ENCODE measurements around the gene AIP.

AIP gene

DNA sequence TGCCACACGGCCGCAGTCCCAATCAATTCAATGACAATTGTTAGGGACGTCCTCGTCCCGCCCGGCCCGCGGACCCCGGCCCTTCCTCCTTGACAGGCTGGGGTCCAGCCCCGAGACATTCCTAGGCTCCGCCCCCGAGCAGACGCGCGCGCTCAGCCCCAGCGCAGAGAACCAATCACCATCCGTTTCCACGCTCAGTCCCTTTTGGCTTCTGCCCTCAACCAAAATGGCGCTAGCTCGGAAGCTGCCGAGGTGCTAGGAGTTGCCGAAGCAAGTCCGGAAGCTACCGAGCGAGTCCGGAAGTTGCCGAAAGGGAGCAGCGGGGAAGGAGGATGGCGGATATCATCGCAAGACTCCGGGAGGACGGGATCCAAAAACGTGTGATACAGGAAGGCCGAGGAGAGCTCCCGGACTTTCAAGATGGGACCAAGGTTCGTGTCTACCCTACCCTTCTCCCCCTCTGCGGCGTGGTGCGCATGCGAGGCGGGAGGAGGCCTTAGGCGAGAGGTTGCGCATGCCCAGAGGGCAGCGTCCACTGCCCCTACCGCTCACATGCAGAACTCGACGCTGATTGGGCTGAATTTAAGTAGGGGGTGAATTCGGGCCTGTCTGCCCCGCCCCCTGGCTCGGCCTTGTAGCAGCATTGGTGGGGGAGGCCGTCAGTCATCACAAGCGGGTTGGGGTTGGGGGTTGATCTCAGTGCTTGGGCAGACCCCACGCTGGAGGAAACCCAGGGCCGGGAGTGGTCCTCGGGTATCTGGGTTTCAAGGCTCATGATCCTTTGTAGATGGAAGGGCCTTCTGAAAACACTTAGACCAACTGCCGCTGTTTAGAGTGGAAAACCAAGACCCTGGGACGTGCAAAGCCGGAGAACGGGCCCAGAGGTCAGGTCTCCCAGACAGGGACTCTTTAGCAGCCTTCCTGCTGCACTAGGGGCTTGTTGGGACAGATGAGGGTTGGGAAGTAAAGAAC, at the start of gene AIP:
AIP (plus strand) TSS at position 200 of the 972 bp plus-strand sequence; CDS start at position 333, 133 bp downstream.
- peak; percentile 94 for DNase-seq

DNA sequence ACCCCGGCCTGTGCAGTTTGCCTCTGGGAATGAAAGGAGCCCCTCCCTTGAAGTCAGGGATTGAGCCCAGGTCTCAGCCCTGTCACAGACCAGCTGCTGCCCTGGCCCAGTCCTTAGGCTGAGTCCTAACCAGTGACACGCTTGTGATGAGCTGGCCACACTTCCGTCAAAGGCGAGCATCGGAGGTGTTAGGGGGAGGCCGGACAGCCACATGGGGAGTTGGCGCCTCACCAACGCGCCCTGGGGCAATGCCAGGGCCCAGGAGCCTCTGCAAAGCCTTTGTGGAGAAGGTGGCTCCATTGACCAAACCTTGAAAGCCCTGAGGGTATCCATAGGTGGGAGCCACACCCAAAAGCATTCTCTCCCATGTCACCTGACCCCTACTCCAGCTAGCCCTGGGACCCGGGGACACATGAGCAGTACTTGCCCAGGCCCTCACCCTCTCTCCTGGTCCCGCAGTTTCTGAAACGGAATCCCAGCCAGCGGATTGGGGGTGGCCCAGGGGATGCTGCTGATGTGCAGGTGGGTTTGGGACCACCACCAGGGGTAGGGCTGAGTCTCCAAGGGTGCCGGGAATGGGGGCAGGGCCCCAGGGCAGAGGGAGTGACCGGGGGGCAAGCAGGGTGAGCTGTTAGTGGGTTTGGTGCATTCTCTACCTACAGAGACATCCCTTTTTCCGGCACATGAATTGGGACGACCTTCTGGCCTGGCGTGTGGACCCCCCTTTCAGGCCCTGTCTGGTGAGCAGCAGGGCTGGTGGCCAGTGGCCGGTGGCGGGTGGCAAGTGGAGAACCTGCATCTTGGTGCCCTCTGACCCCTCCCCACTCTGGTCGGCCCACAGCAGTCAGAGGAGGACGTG, 49.1 kb upstream of the AIP start:
- DNase-seq: no peak

DNA sequence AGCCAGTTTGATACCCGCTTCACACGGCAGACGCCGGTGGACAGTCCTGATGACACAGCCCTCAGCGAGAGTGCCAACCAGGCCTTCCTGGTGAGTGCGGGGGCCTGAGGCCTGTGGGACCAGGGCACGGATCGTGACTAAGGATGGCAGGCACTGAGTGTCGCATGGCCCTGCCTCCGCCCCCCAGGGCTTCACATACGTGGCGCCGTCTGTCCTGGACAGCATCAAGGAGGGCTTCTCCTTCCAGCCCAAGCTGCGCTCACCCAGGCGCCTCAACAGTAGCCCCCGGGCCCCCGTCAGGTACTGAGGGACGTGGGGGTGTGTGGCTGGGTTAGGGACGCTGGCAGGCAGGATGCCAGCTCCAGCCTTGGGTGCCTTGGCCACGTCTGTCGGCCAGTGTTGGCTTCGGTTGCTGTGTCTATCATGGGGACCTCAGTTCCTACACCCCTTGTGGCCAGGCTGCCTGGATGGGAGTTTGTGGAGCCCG, 48.4 kb upstream of the AIP start:
- DNase-seq: no peak

DNA sequence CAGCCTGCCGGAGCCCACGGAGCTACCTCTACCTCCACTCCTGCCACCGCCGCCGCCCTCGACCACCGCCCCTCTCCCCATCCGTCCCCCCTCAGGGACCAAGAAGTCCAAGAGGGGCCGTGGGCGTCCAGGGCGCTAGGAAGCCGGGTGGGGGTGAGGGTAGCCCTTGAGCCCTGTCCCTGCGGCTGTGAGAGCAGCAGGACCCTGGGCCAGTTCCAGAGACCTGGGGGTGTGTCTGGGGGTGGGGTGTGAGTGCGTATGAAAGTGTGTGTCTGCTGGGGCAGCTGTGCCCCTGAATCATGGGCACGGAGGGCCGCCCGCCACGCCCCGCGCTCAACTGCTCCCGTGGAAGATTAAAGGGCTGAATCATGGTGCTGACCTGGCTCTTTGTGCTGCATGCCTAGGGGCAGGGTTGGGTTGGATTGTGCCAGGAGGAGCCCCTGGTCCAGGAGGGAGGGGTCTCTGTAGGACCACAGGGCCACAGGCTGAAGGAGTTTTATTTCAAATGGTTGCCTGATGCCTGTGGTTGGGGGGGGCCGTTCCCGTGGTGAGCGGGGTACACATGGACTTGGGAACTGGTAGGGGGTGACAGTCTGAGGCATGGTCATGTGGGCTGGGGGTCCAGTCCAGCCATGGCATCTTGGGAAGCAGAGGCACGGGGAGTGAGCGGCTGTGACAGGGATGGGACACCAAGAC, 47.6 kb upstream of the AIP start:
- no peak for DNase-seq

DNA sequence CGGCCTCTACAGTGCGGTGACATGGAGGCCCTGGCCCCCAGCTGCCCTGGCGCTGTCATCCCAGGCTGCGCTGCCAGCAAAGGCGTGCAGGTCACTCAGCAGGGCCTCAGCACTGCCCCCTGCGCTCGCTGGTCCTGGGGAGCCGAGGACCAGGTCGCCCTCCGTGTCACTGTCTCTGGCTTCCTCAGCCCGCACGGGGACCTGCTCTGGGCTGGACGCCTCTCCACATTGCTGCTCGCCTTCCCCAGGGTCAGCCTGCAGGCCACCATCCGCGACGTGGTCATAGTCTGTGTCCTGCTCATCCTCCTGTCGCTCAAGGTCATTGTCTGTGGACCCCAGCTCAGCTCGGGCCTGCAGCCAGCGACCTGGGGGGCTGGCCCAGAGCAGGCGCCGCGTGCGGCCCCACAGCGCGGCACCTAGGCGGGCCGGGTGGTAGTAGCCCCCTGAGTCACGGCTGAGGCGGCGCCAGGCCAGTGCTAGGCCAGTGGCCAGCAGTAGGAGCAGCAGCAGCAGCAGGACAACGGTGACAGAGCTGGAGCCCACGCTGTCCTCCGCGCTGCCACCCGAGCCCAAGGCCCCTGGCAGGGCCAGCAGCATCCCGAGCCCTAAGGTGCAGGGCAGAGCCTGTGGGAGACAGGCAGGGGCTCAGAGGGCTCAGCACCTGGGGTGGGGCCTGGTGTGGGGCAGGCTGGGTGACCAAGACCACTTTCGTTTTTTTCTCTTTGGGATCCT, 46.9 kb upstream of the AIP start:
- no peak for DNase-seq

DNA sequence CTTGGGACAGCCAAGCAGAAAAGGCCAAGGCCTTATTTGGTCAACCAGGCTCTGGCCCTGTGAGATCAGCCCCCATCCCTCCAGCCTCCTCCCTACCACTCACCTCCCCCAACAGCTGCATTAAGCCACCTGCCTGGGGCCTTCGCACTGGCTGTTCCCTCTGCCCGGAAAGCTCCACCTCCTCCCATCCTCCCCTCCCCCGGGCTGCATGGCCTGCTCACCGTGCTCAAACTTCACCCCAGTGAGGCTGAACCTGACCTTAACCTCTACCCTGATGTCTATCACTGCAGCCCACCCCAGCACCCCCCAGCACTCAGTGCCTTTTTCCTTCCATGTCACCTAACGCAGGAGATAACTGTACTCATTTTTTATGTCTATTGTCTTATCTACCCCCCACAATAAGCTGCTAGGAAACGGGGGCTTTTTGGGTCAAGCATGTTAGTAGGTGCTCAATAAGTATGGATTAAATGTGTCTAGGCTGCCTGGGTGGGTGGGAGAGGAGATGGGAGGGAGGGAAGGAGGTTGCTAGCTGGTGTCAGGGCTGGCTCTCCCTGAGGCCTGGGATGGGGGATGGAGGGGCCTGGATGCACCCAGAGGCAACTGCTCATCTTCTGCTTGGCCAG, 46.3 kb upstream of the AIP start:
- DNase-seq: no peak

DNA sequence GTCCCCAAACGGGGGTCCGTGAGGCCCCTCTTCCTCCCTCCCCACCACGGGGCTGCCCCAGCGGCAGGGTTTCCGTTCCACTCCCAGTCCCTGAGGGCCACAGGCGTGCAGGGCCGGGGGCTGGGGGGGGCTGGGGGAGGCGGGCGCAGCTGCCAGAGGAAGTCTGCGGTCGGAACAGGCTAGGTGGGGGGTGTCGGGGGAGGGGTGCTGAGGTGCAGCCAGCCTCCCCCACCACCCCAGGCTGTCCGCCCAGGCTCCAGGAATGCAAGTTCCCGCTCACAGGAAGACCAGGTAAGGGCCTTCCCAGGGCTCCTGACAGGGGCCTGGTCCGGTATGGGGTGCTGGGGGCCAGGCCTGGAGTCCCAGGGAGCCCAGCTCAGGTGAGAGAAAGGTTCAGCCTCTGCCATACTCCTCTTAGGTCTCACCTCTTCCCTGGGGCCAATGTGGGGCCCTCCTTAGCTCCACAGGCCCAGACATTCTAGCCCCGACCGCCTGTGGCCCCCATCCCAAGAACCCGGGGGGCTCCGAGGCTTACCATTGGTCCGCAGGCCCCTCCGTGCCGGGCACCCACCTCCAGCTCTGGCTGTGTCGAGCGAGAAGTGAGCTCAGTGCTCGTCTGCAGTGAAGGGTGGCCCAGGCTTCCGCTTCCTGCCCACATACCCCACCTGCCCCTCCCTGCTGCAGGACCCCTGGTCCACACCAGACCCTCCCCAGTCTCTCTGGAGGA, 45.6 kb upstream of the AIP start, which contains the start of gene PTPRCAP:
PTPRCAP (minus strand) TSS at position 601 of the 727 bp plus-strand sequence; CDS start at position 538, 63 bp downstream.
- DNase-seq: no peak

DNA sequence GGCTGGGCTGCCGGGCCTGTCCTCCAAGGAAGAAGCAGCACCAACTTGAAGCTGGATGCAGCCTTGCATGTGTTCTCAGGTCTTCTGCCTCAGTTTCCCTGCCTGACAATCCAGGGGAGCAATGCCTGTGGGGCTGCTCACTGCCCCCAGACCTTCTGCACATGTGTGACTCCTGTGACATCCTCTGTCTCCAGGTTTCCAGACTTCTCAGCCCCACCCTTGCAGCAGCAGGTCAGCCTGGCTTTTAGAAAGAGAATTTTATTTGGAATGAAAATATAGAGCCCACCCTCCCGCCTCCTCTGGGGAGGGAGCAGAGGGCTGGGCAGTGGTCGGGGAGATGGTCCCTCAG, 45.0 kb upstream of the AIP start:
- no peak for DNase-seq

DNA sequence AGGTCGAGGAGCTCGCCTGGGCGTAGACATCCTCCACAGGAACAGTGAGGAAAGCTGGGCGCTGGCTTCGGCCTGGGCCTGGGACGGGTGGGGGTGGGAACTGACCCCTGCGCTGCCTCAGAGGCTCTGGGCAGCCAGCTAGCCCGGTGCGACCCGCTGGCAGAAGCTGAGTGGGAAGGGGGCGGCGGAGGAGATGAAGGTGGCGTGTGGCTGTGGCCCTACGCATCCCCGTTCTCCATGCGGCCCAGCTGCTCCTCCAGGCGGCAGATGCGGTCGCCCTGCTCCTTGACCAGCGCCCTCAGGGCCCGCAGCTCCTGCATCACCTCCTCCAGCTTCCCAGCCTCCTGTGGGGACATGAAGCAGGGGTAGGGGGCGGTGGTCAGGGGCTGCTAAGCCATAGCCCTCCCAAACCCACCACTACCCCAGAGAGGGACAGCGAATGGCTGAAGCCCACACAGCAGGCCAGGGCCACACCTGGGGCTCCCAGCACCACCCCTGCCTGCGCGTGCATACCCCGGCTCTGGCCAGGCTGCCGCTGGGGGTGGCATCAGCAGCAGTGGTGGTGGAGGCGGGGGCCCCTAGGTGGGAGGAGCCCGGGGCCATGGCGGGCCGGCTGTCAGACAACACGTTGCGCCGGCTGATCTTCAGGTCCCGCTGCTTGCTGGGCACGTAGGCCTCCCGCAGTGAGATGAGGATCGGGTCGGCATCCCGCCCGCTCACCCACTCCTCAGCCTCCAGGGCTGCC, 44.5 kb upstream of the AIP start:
- no peak for DNase-seq

DNA sequence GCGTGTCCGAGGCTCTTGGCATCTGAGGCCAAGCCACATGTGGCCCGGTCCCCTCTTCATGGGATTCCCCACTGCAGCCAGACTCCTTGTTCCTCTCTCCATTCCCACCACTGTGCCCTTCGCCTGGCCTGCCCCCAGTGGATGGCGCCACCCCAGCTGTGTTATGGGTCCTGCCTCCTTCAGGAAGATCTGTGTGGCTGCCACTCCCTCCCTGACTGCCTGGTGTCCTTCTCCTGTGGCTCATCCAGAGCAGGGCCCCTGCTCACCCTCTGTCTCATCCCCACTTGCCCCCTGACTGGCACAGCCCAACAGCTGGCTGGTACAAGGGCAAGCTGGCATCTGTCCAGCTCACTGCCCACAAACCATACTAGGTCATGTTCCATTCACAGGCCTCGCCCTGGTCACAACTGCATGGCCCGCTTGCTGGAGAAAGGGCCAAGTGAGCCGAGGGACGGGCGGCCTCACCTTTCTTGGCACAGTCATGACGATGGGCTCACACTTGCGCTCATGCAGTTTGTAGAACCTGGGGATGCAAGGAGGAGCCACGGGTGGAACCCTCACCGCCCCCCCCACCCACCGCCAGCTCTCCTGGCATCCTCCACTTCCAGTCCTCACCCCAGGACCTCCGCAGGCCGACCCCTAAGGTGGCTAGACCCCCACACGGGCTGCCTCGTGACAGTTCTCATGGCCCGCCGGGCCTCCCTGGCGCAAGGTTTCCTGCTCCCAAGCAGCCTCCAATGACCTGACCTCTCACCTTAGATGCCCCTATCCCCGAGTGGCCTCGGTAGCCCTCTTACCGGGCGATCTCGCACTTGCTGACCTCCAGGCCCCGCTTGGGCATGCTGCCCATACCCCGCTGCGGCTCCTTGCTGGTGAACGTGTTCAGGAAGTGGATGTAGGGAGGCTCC, 43.3 kb upstream of the AIP start:
- DNase-seq: no peak

DNA sequence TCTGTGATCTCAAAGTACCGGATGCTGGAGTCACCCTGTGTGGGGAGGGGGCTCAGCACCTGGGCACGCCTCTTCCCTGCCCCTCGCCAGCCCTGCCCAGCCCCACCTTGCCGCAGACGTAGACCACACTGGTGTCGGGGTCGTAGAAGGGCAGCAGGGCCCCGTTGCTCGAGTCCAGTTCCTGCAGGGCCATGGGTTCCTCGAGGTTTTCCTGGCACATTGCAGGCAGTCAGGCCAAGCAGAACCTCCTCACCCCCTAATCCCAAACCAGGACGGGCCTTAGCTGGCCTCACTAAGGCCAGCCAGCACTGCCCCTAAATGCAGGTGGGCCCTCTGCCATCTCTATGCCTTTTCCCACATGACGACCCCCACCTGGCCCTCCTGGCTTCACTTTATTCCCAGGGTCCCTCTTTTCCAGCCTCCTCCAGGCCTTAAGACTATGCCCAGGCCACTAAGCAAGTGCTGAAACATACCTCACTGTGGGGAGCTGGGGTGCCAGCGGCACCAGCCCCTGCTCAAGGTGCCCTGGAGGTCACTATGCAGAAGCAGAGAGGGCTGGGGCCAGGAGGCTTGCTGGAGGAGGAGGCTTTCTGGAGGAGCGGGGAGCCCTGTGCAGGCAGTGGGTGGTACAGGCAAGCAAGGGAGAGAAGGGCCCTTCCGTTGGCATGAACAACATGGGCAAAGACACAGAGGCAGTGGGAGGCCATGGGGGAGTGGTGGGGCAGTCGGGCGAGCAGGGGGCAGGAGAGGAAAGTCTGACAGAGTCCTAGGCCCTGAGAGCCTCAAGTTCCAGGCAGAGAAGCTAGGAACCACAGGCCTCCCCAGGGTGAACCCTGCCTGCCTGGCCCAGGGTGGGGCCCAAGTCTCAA, 42.4 kb upstream of the AIP start:
- no peak for DNase-seq

DNA sequence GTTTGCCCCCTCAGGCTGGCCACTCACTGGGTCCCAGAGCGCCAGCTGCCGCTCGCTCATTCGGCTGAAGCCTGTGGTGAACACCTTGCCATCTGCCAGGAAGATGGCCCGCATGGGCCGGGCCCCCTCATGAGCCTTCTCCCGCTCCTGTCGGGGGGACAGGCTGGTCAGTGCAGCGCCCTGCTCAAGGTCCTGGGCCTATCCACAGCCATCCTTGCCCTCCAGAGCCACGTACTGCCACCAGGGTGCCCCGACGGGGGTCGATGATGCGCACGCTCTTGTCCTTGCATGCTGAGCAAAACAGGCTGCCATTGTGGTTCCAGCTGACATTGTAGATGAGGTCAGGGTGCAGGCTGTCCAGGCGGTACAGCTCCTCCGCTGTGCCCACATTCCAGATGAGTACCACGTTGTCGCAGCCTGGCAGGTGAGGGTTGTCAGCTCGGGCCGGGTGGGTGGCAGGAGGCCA, 41.7 kb upstream of the AIP start:
- no peak for DNase-seq

DNA sequence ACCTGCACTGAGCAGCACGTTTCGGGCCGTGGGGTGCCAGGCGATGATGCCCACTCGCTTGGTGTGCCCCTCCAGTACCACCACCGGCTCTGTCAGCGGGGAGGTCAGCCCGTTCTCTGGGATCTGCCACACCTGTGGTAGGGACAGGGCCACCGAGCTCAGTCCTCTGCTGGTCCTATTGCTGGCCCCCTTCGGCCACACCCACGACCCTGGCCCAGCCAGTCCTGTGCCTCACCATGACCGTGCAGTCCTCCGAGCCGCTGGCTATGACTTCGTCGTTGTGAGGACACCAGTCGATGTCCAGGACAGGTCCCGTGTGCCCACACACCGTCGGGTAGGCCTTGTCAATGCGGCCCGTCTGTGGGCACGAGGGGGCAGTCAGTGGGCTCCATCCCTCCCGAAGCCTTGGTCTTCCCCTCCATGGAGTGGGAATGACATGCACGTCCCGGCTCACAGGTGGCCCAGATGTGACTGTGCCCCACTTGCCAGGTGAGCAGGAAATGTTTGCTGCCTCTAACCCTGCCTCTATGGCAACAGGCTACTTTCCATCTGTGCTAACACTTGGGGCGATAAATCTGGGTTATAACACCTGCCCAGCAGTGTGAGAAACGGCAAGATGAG, 41.0 kb upstream of the AIP start:
- DNase-seq: no peak

DNA sequence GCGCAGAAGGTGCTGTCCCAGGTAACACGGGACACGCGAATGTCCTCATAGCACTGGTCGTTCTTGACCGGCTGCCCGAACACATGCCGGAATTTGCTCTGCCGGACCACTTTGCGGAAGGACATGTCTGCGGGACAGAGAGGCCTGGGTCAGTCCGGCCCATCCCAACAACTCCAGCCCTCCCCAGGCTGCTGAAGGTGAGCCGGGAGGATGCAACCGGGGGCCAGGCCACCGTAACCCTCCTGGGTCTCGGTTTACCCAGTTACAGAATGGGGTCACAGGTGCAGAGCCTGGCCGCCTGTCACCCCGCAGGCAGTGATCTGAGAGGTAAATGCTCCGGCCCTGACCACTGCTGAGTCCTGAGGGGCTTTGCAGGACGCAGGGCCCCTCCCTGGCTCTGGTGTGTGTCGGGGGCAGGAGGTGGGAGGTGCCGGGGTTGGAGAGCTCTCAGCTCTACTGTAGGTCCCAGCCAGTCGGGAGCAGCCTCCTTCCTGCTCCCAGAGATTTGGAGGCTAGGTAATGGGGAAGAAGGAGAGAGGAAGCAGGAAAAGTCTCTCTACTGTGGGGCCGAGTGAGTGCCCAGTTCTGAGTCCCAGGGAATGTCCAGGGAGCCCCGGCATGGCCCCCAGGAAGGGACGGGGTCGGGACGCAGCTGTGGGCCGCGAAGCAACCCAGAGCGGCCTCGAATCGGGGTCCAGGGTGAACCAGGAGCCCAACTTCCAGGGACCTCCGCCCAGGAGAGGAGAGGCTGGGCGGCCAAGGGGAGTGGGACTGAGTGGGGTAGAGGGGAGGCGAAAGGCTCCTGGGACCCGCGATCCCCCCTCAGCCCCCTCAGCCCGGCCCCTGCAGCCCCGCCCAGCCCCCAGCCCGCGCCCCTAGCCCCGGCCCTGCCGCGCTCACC, 40.1 kb upstream of the AIP start:
- DNase-seq: no peak

DNA sequence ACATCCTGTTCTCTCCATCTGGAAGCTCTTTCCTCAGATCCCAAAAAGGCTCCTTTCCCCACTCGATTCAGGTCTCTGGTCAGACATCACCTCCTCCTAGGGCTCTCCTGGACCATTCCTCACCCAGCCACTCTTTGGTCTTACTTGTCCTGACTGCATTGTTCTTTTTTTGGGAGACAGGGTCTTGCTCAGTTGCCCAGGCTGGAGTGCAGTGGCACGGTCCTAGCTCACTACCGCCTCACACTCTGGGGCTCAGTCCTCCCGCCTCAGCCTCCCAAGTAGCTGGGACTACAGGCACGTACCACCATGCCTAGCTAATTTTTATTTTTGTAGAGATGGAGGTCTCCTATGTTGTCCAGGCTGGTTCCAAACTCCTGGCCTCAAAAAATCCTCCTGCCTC, 37.3 kb upstream of the AIP start:
- no peak for DNase-seq

DNA sequence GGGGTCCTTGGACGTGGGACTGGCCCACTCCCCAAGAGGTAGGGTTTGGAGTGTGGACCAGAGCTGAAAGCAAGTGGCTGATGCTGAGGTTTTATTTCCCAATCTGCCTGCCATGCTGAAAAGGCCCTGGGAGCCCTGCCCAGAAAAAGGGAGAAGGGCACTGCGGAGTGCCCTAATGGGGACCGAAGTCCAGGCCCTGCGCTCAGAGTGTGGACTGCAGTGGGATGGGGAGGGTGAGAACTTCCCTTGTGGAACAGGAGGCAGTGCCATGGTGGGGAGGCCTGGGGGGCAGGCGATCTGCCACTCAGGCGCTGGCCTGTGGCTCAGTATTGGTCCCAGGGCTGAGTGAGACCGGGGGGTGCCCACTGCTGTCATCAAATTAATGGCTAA, 34.6 kb upstream of the AIP start:
- DNase-seq: no peak
